GM19468 (cell line): Measurements from ENCODE around the gene ANKRD31.

Experiments used
- ATAC-seq: cut with Tn5 transposase; IDR thresholded peaks from one replicate; pipeline ENCODE4 v1.9.1; 2021; ENCODE audit warnings: mild to moderate bottlenecking, moderate library complexity, moderate number of reproducible peaks; ENCODE audit not compliant: unreplicated experiment; ENCODE audit errors: extremely low read depth

ANKRD31 gene

GRCh38 chr5:75045071-75045470 is 191.6 kb downstream of the ANKRD31 start:
- ATAC-seq = no peak

- no peak for ATAC-seq
These were observed 192.3 kb downstream of the ANKRD31 start for GRCh38 chr5:75044406-75044805.

DNA sequence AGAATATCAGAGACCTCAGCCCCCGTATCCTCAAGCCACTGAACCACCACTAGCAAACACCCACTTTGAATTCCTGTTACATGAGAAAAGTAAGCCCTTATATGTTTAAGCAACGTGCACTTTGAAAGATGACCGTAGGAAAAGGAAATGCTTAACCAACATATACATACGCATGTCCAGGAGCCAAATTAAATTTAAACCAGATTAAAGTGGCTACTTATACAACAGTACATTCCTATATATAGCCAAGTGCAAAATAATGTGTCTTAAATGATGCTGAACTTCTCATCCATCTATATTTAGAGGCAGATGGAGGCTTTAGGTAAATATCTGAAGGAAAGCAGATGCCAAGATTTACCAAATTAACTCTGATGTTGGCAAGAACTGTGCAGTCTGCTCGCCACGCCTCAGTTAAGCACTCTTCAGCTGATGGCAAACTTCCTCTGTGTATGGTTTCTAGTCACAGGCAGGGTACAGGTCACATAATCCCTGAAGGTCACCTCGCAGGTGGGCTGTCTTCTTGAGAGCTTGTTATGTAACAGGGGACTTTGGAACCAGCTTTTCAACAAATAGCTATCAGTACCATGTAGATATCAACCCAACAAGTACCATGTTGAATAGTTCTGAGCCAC is 192.9 kb downstream of the ANKRD31 start:
- no peak for ATAC-seq

- ATAC-seq = no peak
These were observed 194.2 kb downstream of the ANKRD31 start for GRCh38 chr5:75042522-75042921.

GRCh38 chr5:75040973-75041372 is 195.7 kb downstream of the ANKRD31 start:
- no peak for ATAC-seq

- ATAC-seq = no peak
These were observed 199.6 kb downstream of the ANKRD31 start for GRCh38 chr5:75037106-75037505.

DNA sequence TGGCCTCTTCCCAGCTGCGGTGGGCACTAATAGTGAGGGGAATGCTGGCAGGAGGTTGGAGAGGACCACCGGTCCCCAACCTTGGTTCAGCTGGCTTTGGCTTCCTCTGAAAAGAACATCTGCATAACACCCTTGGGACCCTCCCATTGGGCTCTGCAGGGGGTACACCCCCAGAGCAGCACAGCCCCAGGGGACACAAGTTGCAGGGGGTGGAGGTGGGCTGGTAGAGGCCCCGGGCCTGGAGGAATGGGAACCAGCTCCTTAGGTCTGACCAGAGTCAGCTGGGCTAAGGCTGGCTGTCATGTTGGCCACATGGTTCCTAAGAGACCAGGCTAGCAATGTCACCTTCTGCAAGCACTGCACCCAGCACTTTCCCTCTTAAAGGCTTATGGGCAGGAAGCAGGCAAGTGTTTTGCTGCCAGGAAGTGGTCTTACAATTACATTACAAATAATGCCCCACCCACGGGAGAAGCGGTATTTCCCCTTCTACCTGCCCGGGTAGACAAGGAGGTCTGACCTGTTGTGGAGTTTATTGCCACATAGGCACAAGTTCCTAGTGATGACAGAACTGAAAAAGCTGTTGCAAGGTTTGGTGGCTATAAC is 202.4 kb downstream of the ANKRD31 start:
- ATAC-seq = no peak

DNA sequence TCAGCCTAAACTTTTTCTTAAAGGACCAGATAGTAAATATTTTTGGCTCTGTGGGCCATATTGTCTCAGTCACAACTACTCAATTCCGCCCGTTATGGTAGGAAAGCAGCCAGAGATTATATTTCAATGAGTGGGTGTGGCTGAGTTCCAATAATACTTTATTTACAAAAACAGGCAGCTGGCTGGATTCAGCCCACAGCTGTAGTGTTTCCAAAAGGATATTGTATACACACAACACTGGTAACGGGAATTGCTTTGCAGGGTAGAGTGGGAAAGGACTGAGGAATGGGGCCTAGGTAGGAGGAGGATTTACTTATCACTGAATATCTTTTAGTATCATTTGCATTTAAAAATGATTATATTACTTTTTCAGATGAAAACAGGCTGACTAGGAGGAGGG is 205.3 kb downstream of the ANKRD31 start:
- ATAC-seq = no peak

- ATAC-seq = no peak
These were observed 208.6 kb downstream of the ANKRD31 start for GRCh38 chr5:75028090-75028489.

GRCh38 chr5:75023368-75024159 is 213.1 kb downstream of the ANKRD31 start:
- ATAC-seq = no peak

DNA sequence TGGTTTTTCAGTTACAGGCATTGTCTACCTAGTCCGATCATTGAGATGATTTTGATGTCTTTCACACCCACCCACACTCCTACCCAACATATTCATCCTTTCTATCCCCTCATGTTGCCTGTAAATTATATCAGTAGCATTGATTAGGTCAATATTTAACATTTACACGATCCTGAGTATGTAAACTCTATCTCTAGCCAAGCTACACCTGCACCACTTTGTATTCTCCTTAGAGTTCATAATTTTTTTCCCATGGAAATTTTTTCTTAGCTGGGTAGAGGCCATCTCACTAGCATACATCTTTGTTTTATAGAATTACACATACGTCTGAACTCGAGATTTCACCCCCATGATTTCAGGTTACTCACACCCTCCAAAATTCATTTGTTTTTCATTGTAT is 214.9 kb downstream of the ANKRD31 start:
- ATAC-seq = no peak

- no peak for ATAC-seq
These were observed 215.5 kb downstream of the ANKRD31 start for GRCh38 chr5:75021219-75021618.

DNA sequence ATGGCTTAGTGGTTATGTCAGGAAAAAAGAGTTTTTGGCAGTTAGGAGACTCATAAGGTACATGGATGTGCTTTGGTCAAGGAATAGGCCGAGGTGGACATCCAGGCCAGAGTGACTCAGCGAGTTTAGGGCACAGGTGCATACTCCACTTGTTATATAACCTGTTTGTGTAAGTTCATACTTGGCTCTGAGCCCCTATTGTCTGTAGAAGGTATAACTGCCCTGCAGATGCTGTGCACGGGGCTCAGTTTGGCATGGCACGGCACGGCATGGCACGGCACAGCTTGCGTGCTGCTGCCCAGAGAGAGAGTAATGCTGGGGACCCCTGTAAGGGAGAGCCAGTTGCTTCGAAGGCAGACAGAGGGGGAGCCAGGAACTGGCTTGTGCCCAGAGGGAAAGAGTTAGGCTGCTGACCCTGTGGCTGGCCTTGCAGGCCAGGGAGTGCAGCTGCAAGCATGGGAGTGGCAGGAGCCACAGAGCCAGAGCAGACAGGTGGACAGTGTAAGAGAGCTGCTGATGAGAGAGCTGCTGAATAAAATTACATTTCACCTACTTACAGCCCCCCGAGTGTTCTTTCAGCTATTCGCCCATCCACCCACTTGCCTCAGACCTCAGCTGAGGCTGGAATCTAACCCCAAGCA is 216.5 kb downstream of the ANKRD31 start:
- ATAC-seq = no peak

- ATAC-seq = no peak
These were observed 217.7 kb downstream of the ANKRD31 start for GRCh38 chr5:75018805-75019587.
